Activated naive CD4-positive, alpha-beta T cell treated with anti-CD3 and anti-CD28 coated beads for 36 hours (primary cell): ENCODE measurements around the gene LLGL1. TPM values are rescaled to one million over a fixed set of nuclear protein-coding genes. Genes with fewer than 3 reads are reported as not detected.

ENCODE experiments used
- CTCF ChIA-PET: fragments of 350-600 bp; sonication (Branson Sonifier 250); formaldehyde crosslinking; loops from one replicate; lab custom pipeline; 2021; ENCODE audit warnings: antibody characterized with exemption; lab: Charles Lee
- DNase-seq: peaks from one replicate; pipeline ENCODE4 v3.0.0-alpha.2; 2020
- H3K27ac Mint-ChIP-seq: one replicate; pipeline ENCODE4 v1.8.0; 2021; ENCODE audit warnings: mild to moderate bottlenecking, mixed read lengths
- H3K27me3 Mint-ChIP-seq: one replicate; pipeline ENCODE4 v1.8.0; 2021; ENCODE audit warnings: low read depth, mixed read lengths
- H3K36me3 Mint-ChIP-seq: one replicate; pipeline ENCODE4 v1.8.0; 2021; ENCODE audit warnings: low read depth, mixed read lengths
- H3K4me1 Mint-ChIP-seq: one replicate; pipeline ENCODE4 v1.8.0; 2021; ENCODE audit warnings: low read depth, mixed read lengths
- H3K4me3 Mint-ChIP-seq: one replicate; pipeline ENCODE4 v1.8.0; 2021; ENCODE audit warnings: mild to moderate bottlenecking, moderate library complexity, mixed read lengths
- H3K9me3 Mint-ChIP-seq: one replicate; pipeline ENCODE4 v1.8.0; 2021; ENCODE audit warnings: mixed read lengths
- intact Hi-C: fragments of 100-400 bp; cut with micrococcal nuclease; formaldehyde crosslinking; loops from one replicate; pipeline ENCODE4 v1.15.1; 2023
- total RNA-seq, 2 experiments: library from RNA; stranded (reverse); gene quantifications; one replicate each; pipeline ENCODE4 v1.2.3, GENCODE V29; 2021

The LLGL1 gene
- total RNA-seq, 2 experiments from 2014 or later: 14.8 to 15.0 TPM

DNA sequence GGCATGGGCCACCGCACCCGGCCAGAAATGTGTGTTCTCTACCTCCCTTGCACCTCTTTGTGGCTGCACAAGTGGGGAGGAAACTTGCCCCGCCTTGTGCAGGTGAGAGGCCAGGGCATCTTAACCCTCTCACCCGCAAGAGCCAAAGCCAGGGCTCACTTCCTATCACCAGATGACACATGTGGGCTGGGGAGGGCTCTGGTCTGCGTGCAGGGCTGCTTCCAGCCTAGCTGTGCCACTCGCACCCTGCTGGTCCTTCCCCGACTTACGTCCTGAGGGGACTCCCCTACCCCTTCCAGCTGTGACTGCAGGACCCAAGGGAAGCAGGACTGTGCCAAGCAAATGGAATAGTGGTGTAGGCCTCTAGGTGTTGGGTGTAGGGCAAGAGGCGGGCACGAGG lies 41.9 kb downstream of the LLGL1 start:
- intact Hi-C loops: loop anchor here (10.0 kb wide), 1 partner anchor 313 kb away; no protein-coding TSS in a partner anchor
- DNase-seq: no peak
- no peaks in the 10 kb centered on the region for H3K9me3 Mint-ChIP-seq
- CTCF ChIA-PET: no interaction called here
- no peak overlapping the region for H3K27ac Mint-ChIP-seq
- H3K4me1 Mint-ChIP-seq: peaks cover 4% of the 10 kb centered on the region
- H3K27me3 Mint-ChIP-seq: no peaks in the 10 kb centered on the region
- H3K4me3 Mint-ChIP-seq: no peak overlapping the region
- H3K36me3 Mint-ChIP-seq: no peaks in the 10 kb centered on the region

DNA sequence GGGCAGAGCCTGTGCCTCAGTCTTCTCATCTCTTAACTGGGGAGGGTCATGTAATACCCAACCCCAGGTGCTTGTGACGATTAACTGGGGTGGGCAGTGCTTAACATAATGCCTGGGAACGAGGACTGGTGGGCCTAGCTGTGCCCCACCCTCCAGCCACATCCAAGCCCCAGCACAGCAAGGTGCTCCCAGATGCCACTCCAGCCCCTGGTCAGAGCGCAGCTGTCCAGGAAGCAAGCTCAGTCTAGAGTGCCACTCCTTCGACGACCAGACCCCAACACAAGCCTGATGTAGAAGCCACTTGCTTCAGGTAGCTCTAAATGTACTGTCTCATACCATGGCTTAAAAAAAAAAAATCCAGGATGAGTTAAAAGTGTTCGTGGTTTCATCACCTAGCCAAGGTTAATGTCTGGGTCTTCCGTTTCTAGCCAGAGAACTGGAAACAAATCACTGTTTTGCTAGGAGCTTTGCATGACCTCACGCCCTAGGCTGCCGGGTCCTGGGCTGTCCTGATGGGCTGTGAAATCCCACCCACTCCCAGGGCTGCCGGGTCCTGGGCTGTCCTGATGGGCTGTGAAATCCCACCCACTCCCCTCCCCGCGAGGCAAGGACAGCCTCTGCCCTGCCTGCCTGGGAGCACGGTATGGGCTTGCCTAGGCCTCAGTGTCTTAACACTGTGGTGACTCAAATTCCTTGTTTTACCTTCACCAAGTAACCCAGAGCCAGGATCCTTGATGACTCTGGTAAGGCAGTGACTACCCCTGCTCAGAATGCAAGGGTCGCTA lies 42.7 kb downstream of the LLGL1 start:
- Mint-ChIP-seq H3K4me3 (no peak overlapping the region), H3K27me3 (no peaks in the 10 kb centered on the region), H3K4me1 (peaks cover 4% of the 10 kb centered on the region), H3K9me3 (no peaks in the 10 kb centered on the region), H3K36me3 (peaks cover 2% of the 10 kb centered on the region), H3K27ac (no peak overlapping the region)
- intact Hi-C loops: loop anchor here (10.0 kb wide), 1 partner anchor 313 kb away; no protein-coding TSS in a partner anchor
- CTCF ChIA-PET: no interaction called here
- DNase-seq: no peak

DNA sequence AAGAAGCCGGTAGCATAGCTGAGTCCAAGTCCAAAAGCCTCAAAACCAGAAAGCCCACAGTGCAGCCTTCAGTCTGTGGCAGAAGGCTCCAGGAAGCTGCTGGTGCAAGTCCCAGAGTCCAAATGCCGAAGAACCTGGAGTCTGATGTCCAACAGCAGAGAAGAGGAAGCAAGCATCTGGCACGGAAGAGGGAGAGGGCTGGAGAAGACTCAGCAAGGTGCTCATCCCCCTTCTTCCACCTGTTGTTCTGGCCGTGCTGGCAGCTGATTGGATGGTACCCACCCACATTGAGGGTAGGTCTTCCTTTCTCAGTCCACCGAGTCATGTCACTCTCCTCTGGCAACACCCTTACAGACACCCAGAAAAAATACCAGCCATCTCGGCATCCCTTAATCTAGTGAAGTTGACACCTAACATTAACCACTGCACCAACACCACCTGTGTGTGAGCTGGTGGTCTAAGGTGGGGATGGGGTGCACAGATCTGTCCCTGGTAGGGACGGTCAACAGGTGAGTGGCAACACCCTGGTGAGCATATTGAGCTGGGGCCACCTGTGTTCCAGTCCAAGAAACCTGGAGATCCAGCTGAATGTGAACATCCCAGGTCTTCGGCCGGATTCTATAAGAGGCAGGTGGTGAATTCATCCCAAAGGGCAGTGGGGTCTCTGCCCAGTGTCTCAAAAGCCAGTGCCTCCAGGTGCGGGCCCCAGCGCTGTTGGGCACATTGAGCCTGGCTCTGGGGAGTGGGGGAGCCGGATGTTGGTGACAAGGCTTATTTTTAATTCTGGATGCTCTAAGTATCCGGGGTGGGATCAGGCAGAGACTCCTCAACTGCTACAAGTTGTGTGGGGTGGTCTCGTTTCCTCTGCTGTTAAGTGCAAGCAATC lies 44.9 kb downstream of the LLGL1 start:
- no peaks in the 10 kb centered on the region for H3K27me3 Mint-ChIP-seq
- no peak for DNase-seq
- no peak overlapping the region for H3K4me3 Mint-ChIP-seq
- H3K4me1 Mint-ChIP-seq: peaks cover 4% of the 10 kb centered on the region
- H3K9me3 Mint-ChIP-seq: no peaks in the 10 kb centered on the region
- intact Hi-C loops: no loop called here
- CTCF ChIA-PET: no interaction called here
- peaks cover 2% of the 10 kb centered on the region for H3K36me3 Mint-ChIP-seq
- H3K27ac Mint-ChIP-seq: no peak overlapping the region

DNA sequence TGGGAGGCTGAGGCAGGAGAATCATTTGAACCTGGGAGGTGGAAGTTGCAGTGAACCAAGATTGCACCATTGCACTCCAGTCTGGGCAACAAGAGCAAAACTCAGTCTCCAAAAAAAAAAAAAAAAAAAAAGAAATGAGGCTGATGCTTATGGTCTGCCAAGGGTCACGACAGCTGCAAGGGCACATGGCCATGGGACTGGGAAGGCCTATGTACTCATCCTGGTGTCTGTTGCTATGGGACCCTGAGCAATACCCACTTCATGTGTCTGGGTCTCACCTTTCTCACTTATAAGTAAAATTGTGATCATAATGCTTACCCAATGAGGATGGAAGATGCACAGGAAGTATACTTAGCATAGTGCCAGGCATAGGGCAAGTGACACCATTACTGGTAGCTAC lies 51.6 kb downstream of the LLGL1 start:
- H3K9me3 Mint-ChIP-seq: no peaks in the 10 kb centered on the region
- no peak overlapping the region for H3K27ac Mint-ChIP-seq
- no peaks in the 10 kb centered on the region for H3K27me3 Mint-ChIP-seq
- DNase-seq: no peak
- CTCF ChIA-PET: no interaction called here
- no peak overlapping the region for H3K4me3 Mint-ChIP-seq
- no peaks in the 10 kb centered on the region for H3K4me1 Mint-ChIP-seq
- peaks cover 15% of the 10 kb centered on the region for H3K36me3 Mint-ChIP-seq
- intact Hi-C loops: no loop called here

DNA sequence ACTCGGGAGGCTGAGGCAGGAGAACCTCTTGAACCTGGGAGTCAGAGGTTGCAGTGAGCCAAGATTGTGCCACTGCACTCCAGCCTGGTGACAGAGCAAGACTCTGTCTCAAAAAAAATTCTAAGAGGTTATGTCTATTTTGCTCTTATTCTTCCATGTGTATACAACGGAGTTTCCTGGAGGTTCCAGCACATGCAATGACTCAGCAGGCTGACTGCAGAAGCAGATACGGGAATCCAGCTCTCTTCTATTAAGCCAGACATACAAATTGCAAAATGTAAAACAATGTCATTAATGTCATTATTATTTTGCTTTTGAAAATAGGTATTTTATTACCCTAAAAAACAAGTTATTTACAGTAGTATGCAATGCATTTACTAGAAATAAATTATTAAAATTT lies 53.4 kb downstream of the LLGL1 start:
- Mint-ChIP-seq H3K9me3 (no peaks in the 10 kb centered on the region), H3K4me3 (no peak overlapping the region), H3K4me1 (no peaks in the 10 kb centered on the region), H3K36me3 (peaks cover 27% of the 10 kb centered on the region), H3K27ac (no peak overlapping the region), H3K27me3 (no peaks in the 10 kb centered on the region)
- no peak for DNase-seq
- intact Hi-C loops: no loop called here
- CTCF ChIA-PET: no interaction called here

DNA sequence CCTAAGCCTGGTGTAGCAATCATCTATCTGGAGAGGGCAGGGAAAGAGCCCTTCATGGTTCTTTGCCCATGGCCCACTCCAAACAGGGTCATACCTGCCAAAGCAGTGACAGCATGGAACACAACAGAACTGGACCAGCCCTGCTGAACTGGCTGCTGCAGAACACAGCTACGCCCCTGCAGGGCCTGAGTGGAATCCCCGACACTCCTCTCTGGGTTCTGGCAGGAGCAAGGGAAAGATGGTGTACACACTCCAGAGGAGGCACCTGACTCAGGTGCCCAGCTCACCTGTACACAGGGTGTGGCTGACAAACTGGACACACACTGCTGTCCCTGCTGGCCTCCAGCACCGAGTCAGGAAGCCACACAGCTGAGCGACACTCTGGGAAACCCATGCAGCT lies 54.8 kb downstream of the LLGL1 start:
- Mint-ChIP-seq H3K36me3 (peaks cover 35% of the 10 kb centered on the region), H3K27ac (no peak overlapping the region), H3K4me1 (no peaks in the 10 kb centered on the region), H3K27me3 (no peaks in the 10 kb centered on the region), H3K4me3 (no peak overlapping the region), H3K9me3 (no peaks in the 10 kb centered on the region)
- DNase-seq: no peak
- CTCF ChIA-PET: interaction anchor here (1.2 kb wide), 1 partner anchor 15 kb away, joined by 4 read pairs; no protein-coding TSS in a partner anchor
- intact Hi-C loops: no loop called here

DNA sequence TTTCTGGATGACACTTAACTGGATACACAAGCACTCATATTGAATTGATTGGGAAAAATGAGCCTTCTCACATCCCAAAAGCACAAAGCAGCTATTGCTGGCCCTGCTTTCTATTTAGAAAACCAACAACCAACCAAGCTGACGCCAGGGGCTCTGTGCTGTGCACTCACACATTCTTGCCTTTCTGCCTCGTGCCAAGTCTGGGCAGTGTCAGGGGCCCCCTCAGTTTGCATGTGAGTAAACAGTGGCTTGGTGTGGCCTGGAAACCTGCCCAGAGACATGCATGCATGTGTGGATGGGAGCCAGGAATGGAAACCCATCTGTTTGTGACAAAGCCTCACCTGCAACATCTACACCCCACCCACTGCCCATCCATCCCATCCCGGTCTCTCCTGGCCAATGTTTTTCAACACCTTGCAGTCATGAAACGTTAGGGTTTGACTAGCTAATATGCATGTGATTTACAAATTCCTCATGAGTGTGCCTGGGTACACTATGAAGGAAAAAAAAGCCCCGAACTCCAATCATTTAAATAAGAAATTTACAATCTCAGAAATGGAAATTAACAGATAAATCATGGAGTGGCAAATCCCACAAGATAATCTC lies 55.4 kb downstream of the LLGL1 start:
- Mint-ChIP-seq H3K4me1 (no peaks in the 10 kb centered on the region), H3K27me3 (no peaks in the 10 kb centered on the region), H3K27ac (no peak overlapping the region), H3K9me3 (no peaks in the 10 kb centered on the region), H3K4me3 (no peak overlapping the region), H3K36me3 (peaks cover 41% of the 10 kb centered on the region)
- intact Hi-C loops: no loop called here
- CTCF ChIA-PET: interaction anchor here (1.2 kb wide), 1 partner anchor 16 kb away, joined by 4 read pairs; no protein-coding TSS in a partner anchor
- no peak for DNase-seq

DNA sequence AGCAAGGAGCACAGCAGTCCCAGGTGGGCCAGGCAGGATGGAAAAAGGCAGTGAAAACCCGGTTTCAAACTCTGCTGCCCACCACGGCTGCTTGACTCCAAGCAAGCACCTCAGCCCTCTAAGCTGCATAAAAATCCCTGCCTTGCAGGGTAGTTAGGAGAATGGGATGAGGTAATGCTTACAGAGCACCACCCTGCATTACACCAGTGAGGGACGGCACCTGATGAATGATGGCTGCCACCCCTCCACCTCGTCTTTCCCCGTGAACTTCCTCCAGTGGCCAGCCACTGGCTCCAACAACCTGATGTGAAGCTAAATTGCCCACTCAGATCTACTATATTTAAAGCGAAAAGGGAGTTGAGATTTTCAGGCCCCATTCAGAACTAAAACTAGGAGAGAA lies 56.4 kb downstream of the LLGL1 start:
- Mint-ChIP-seq H3K4me3 (no peak overlapping the region), H3K9me3 (no peaks in the 10 kb centered on the region), H3K36me3 (peaks cover 38% of the 10 kb centered on the region), H3K27ac (no peak overlapping the region), H3K4me1 (no peaks in the 10 kb centered on the region), H3K27me3 (no peaks in the 10 kb centered on the region)
- intact Hi-C loops: no loop called here
- DNase-seq: no peak
- CTCF ChIA-PET: no interaction called here

DNA sequence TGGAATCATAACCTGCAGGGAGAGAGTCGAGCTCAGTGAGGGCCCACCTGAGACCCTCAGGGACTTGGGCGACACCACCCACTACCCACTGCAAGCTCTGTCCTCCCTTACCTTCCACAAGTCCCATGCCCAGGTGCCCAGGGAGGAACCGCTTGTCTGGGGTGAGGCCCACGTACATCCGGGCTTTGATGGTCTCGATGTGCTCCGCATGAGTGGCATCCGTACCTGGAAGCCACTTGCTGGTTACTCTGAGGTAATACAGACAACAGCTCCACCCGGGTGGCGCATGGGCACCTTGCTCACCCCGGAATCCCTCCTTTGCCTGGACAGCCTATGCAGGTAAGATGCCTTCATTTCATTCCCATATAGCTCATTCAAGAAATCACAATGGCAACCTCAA lies 59.9 kb downstream of the LLGL1 start:
- Mint-ChIP-seq H3K4me1 (no peaks in the 10 kb centered on the region), H3K4me3 (no peak overlapping the region), H3K36me3 (peaks cover 47% of the 10 kb centered on the region), H3K9me3 (no peaks in the 10 kb centered on the region), H3K27ac (peak overlapping the region; percentile 20), H3K27me3 (no peaks in the 10 kb centered on the region)
- DNase-seq: no peak
- CTCF ChIA-PET: interaction anchor here (1.1 kb wide), 1 partner anchor 80 kb away, joined by 3 read pairs; no protein-coding TSS in a partner anchor
- intact Hi-C loops: no loop called here

DNA sequence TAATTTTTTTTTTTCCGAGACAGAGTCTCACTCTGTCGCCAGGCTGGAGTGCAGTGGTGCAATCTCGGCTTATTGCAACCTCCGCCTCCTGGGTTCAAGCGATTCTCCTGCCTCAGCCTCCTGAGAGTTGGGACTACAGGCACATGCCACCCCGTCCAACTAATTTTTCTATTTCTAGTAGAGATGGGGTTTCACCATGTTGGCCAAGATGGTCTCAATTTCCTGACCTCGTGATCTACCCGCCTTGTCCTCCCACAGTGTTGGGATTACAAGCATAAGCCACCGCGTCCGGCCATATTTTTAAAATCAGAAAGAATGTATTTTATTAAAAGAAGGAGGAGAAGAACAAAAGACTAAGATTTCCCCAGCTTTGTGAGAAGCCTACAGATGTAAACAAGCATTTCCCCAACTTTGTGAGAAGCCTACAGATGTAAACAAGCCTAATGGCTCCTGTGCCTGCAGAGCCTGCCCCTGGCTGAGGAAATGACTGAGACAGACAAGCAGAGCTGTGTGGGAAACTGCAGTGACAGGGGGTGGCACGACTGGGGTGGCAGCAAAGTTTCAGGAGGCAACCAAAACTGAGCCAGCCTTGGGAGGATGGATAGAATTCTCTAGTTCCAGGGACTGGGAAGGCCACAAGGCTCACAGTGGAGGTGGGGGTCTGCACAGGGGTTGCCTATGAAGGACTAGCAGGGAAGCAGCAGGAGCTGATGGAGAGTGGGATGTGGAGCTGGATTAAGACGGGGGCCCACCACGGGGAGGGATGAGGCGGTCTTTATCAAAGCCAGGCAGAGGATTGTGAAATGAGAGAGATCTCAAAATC lies 66.5 kb downstream of the LLGL1 start:
- Mint-ChIP-seq H3K36me3 (peaks cover 50% of the 10 kb centered on the region), H3K27me3 (no peaks in the 10 kb centered on the region), H3K9me3 (no peaks in the 10 kb centered on the region), H3K4me1 (no peaks in the 10 kb centered on the region), H3K27ac (no peak overlapping the region), H3K4me3 (no peak overlapping the region)
- intact Hi-C loops: no loop called here
- DNase-seq: no peak
- CTCF ChIA-PET: no interaction called here
